SIG-M5 treated with dmso at 0.1 percent for 504 hours (cell line): ENCODE data around the gene NCR1.
"Not testable (repeated sequence)": the region's sequence is repeated elsewhere in the genome, so short reads cannot be mapped to it uniquely, and the experiment has no call there.

ENCODE experiments used
- DNase-seq: peaks from one replicate; lab custom pipeline; 2025; ENCODE audit not compliant: unreplicated experiment; lab: John Stamatoyannopoulos, UW

NCR1 gene

DNA sequence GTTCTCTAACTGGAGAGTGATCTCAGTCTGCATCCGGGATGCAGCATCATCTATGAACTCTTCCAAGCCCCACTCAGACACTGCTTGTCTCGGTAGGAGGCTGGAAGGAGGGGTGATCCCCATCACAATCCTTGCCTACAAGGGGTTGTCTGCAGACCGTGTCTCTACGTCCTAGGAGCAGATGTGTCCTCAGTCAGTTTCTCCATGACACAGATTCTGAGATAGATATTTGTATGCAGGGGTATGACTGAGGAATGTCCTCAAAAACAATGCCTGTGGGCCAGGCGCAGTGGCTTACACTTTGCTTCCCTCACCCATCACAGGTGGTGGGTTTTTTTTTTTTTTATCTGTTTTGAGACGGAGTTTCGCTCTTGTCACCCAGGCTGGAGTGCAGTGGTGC lies 871 bp downstream of the NCR1 start:
- DNase-seq = no peak

GRCh38 chr19:54907899-54908298 lies 2.0 kb downstream of the NCR1 start:
- not testable (repeated sequence) for DNase-seq

- DNase-seq = peak; percentile 8
Observed at GRCh38 chr19:54916822-54917221, 10.9 kb downstream of the NCR1 start.

DNA sequence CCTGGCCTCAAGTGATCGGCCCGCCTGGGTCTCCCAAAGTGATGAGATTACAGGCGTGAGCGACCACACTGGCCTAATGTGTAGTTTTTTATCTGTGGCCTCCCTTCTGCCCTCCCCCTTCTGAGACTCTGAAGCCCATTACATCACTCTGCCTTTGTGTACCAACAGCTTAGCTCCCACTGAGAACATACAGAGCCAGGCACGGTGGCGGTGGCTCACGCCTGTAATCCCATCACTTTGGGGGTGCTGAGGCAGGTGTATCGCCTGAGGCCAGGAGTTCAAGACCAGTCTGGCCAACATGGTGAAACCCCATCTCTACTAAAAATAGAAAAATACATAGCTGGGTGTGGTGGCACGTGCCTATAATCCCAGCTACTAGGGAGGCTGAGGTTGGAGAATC lies 12.6 kb downstream of the NCR1 start:
- DNase-seq = no peak

- DNase-seq = not testable (repeated sequence)
Observed at GRCh38 chr19:54919646-54920563, 14.0 kb downstream of the NCR1 start.

DNA sequence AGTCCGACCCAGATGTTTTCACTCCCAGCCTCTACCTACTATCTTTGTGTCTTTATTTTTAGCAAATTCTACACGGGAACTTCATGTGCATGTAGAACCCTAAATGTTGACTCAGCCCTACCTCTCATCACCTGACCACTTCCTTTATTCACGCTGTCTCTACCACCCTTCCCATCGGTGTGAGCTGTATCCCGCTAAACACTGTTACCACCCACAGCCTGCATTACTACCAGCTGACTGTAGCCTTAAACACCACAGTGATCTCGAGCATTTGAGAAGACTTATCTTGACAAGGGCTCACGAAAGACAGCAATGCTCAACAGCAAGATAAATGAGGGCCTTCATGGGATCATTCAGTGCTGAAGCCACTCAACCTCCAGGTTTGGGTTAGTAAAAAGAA lies 15.1 kb downstream of the NCR1 start:
- no peak for DNase-seq

- DNase-seq = no peak
Observed at GRCh38 chr19:54923276-54923675, 17.3 kb downstream of the NCR1 start.

DNA sequence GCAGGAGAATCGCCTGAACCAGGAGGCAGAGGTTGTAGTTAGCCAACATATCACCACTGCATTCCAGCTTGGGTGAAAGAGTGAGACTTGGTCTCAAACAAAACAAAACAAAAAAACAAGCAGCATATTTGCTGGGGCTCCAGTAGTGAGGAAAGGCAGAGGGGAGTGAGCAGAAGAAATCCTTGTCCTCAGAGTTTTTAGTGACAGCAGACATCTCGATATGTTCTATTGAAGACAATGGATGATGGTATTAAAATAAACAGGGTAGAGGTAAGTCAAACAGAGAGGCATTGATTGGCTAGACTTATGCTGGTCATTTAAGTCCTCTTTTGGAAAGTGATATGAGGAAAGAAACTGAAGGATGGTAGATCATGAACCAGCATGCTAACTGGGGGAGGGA lies 22.4 kb downstream of the NCR1 start:
- DNase-seq = no peak

- DNase-seq = peak; percentile 31
Observed at GRCh38 chr19:54937926-54938325, 32.0 kb downstream of the NCR1 start.

DNA sequence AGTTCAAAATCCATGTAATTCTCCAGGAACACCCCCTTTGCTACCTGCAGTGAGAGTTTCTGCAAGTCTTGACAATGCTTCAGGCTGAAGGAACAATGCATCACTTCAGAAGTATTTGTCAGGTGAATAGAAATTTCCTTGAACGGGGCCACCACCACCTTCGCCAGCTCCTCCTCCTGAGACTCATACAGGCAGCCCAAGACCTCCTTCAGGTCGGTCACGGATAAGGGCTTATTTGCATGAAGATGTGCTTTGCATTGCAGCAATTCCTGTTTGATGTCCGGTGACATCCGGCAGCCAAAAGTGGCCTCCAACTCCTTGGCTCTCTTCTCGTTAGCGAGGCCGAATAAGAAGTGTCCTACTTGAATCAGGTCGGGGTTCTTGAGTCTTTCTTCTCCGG lies 33.0 kb downstream of the NCR1 start:
- DNase-seq = no peak

GRCh38 chr19:54939538-54939937 lies 33.6 kb downstream of the NCR1 start:
- not testable (repeated sequence) for DNase-seq

DNA sequence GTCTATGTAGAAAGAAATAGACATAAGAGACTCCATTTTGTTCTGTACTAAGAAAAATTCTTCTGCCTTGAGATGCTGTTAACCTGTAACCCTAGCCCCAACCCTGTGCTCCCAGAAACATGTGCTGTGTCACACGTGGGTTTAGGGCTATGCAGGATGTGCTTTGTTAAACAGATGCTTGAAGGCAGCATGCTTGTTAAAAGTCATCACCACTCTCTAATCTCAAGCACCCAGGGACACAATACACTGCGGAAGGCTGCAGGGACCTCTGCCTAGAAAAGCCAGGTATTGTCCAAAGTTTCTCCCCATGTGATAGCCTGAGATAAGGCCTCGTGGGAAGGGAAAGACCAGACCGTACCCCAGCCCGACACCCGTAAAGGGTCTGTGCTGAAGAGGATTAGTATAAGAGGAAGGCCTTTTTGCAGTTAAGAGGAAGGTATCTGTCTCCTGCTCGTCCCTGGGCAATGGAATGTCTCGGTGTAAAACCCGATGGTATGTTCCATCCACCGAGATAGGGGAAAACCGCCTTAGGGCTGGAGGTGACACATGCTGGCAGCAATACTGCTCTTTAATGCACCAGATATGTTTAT lies 37.9 kb downstream of the NCR1 start:
- not testable (repeated sequence) for DNase-seq

DNA sequence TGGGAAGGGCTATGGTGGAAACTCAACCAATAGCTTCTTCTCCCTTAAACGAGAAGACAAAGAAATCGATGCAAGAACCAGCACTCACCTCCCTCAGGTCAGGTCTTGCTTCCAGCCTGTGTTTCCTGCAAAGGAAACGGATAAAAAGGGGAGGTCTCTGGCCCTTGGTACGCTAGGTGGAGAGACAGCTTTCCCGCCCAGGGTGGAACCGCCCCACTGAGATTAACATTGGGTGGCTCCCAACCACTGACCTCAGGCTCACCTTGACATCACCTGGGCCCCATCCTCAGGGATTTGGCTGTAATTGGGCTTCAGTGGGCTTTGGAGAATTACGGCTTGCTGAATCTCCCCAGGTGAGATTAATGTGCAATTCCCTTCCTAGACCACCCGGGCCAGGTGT lies 41.4 kb downstream of the NCR1 start, which contains the start of gene NLRP7:
TSS of gene NLRP7 (minus strand) at position 150 of the 400 bp plus-strand sequence.
- DNase-seq = no peak

GRCh38 chr19:54949412-54949811 lies 43.5 kb downstream of the NCR1 start:
- DNase-seq = no peak

- DNase-seq = not testable (repeated sequence)
Observed at GRCh38 chr19:54950580-54950979, 44.6 kb downstream of the NCR1 start.

DNA sequence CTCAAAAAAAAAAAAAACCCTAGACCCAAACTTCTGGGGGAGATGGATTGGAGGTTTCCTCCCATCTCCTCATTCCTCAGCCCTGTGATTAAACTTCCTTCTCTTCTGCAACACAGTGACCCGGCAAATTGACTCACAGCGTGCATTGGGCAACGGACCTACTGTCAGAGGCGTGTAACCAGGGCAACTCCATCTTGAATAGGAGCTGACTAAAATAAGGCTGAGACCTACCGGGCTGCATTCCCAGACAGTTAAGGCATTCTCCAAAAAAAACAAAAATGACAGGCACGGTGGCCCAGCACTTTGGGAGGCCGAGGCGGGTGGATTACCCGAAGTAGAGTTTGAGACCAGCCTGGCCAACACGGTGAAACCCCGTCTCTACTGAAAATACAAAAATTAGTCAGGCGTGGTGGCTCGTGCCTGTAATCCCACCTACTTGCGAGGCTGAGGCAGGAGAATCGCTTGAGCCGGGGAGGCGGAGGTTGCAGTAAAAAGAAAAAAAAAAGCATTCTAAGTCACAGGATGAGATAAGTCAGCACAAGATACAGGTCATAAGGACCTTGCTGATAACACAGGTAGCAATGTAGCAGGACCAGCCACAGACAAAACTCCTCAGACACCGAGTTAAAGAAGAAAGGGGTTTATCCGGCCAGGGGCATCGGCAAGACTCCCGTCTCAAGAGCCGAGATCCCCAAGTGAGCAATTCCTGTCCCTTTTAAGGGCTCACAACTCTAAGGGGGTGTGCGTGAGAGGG lies 46.8 kb downstream of the NCR1 start:
- DNase-seq = peak; percentile 88

- DNase-seq = not testable (repeated sequence)
Observed at GRCh38 chr19:54953345-54953713, 47.4 kb downstream of the NCR1 start.

DNA sequence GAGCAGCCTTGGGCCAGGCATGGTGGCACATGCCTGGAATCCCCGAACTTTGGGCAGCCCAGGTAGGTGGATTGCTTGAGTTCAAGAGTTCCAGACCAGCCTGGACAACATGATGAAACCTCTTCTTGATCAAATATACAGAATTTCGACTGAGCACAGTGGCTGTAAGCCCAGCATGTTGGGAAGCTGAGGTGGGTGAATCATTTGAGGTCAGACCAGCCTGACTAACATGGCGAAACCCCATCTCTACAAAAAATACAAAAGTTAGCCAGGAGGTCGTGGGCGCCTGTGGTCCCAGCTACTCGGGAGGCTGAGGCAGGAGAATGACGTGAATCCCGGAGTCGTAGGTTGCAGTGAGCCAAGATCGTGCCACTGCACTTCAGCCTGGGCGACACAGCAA lies 49.4 kb downstream of the NCR1 start:
- DNase-seq = no peak

DNA sequence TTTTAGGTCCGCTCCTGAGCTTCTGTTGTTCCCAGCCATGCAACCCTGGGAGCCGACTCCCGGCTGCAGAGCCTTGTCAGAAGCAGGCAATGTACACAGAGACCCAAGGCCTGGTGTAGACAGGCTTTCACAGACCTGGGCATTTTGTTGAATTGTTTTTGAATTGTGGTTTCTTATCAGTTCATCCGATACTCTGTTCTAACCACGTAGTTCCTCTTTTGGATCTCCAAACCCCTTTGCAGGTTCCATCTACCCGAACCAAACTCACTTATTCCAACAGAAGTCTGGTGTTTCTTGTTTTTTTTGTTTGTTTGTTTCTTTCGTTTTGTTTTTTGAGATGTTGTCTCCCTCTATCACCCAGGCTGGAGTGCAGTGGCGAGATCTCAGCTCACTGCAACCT lies 53.9 kb downstream of the NCR1 start:
- peak; percentile 81 for DNase-seq
